Glomerular endothelial cell (primary cell): ENCODE results near the gene STAC. TPM values are rescaled to one million over a fixed set of nuclear protein-coding genes. Genes with fewer than 3 reads are reported as not detected.
"Not testable (repeated sequence)": the region's sequence is repeated elsewhere in the genome, so short reads cannot be mapped to it uniquely, and the experiment has no call there.

Experiments
- DNase-seq: peaks from one replicate; pipeline ENCODE4 v3.0.0-alpha.2; 2011; ENCODE audit warnings: low read depth, low spot score; ENCODE audit errors: extremely low read depth
- total RNA-seq: library from RNA; depleted of rRNA; stranded (reverse); fragments of >200 nt; gene quantifications from 2 replicates; pipeline ENCODE4 v1.2.3, GENCODE V29; 2015

STAC gene
- total RNA-seq, 1 donor from 2014 or later: 7.4 TPM

DNA sequence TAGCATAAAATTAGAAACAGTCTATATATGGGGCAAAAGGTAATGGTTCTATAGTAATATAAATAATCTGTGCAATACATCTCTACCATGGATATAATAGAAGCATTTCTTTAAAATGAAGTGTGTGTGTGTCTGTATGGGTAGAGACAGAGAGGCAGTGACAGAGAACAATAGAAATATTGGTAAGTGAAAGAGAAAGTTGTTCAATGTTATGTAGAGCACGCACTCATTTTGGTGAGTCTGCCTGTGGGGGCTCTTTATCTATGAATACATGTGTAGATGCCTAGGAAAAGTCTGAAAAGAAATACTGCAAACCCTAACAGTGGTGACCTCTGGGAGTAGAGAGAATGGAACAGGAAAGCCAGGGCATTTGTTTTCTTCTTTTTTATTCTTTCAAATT lies 182.6 kb downstream of the STAC start:
- no peak for DNase-seq

DNA sequence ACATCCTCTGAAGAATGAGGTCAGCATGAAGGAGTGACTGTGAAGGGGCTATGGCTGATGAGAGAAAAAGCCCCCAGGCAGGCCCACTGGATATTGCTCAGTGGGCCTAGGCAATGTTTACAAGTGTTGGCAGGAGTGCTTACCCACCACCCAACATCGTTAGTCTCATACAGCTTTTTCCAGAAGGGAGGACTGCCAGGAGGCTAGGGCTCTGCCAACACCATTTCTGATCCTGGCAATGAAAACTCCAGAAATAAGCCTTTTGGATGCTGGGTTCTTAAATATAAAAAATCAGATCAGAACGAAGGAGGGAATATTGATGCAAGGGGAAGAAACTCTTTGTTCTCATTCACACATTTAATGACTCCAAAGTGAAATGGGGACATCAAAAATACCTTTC lies 194.9 kb downstream of the STAC start:
- no peak for DNase-seq

DNA sequence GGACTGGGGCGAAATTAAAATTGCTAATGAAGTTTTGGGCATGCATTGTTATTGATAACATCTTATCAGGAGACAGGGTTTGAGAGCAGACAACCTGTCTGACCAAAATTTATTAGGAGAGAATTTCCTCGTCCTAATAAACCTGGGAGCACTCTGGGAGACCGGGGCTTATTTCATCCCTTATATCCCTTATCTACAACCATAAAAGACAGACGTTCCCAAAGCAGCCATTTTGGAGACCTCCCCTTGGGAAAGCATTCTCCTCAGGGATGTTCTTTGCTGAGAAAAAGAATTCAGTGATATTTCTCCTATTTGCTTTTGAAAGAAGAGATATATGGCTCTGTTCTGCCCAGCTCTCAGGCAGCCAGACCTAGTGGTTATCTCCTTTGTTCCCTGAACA lies 198.1 kb downstream of the STAC start:
- not testable (repeated sequence) for DNase-seq

DNA sequence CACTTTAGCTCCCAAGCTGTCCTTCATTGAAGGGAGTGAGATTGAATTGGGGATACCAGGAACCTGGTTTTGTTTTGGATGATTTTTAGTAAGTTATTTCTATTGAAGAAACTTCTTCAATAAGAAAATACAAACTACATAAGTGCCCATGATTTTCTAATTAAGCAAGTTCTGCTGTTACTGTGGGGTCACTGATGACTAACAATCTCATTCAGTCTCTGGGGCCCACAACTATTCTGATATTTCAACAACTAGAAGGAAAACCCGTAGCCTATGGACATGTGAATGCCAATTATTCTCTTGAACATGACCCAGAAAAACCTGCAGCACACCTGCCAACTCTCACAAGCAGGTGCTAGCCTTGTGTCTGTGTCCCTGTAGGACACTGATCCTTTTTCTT lies 199.4 kb downstream of the STAC start:
- DNase-seq: no peak

DNA sequence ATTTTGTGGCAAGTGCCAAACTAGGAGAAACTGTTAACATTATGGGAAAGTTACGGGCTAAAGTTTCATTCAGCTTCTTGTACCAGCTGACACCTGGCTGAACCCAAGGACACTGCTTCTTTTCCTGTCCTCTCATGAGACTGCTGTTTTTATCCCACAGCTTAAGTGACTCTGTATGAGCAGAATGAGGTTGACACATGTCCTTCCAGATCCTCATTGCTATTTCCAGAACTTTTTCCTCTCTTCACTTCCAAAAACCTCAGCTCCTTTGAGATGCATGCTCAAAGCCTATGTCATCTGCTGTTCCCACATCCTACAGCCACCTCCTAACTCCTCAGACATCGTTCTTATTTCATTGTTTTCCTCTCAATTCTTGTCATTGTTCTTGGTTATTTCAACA lies 200.4 kb downstream of the STAC start:
- DNase-seq: no peak

DNA sequence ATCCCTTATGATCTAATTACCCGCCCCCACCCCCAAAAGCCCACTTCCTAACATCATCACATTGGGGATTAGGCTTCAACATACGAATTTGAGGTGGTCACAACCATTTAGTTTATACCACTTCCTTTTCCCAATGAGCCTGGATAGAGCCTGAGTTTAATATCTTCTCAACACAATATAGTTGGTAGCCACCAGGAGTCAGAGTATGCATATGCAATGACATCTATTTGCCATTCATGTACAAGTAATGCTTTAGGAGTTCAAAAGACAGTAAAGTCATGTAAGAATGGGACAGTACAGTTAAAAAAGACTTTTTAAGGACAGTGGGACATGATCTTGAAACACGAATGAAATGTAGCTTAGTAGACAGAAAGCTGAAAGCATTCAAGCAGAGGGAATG lies 211.7 kb downstream of the STAC start:
- DNase-seq: no peak

DNA sequence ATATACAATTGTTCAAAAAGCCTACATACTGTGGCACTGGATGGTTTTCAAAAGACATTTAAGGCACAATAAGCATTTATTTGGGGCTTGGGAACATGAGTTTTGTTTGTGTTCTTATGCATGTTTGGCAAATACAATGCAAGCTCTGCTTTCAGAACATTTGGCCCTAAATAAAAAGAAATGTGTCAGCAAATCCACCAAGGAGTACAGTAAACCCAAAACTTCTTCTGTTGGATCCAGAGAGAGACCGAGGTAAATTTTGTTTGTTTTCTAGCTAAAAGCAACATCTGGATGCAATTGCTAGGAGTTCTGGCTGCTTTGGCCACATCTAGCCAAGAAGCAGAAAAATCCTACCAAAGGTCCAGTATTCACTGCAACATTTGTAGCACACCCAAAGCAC lies 215.2 kb downstream of the STAC start:
- DNase-seq: no peak

DNA sequence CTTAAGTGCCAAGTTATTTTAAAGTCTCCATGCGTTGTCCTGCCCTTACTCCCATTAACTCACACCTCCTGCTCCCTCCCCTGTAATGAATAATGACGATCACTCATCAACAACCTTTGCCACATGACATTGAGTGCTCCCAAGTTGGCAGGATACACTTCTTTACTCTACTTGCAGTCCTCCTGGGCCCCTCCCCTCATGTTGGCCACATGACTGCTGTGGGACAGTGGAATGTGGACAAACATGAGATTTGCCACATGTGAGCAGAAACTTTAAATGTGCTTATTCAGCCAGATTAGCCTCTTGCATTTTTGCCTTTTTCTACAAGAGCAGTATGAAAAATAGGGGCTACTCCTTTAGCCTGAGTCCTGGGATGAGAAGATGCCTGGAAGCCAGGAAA lies 216.1 kb downstream of the STAC start:
- no peak for DNase-seq

DNA sequence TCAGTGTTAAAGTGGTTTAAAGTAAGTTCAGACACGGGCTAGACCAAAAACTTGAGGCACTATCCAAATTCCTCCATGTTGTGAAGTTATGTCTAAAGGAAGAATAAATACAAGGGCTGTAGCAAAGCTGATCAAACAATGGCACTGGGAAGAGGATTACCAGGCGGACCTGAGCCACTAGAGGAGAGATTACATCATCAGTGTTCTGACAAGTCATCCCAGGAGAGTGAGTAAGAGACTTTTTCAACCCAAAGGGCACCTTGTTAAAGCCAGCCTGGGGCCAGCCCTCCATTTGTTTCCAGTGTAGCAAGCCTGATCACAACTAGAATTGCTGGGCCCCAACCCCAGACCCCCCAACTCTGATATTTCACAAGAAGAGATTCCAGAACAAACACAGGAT lies 217.1 kb downstream of the STAC start:
- DNase-seq: no peak
